ENCODE results near the gene YBEY. TPM values are rescaled to one million over a fixed set of nuclear protein-coding genes. Genes with fewer than 3 reads are reported as not detected.

Gene YBEY
- total and polyA plus RNA-seq, 12 donors: 4.0 to 46.0 (median 16.5) TPM

DNA sequence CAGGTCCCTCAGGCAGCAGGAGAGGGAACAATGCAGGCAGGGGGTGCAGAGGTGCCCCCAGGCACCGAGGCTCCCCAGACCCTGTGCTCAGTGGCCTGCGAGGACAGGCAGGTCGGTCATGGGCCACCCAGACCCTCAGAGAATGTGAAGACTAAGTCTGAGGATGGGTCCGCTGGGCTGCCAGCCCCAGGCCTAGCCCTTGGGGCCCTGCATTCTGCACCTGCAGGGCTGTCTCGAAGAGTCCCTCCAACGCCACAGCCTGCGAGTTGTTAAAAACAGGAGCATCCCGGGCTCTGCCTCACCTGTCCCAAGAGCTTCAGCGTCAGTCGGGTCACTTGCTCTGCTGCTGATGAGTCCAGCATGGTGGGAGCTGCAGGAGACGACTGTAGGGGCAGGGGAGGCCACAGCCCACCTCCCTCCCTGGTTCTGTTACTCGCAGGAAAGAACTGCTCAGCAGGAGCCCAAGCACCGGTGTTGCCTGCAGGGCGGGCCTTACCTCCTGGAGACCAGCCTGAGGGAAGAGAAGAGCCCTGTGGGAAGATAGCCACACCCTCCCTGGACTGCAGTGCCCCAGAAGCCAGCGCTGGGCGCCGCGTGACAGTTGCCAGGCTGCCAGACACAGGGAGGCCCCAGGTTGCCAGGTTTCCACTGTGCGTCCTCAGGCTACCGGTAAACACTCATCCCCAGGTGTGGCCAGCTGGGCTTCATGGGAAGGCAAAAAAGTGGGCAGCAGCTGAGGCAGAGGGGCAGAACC, 31.7 kb downstream of the YBEY start:
- no peak overlapping the region for H3K27ac ChIP-seq
- no peaks in the 10 kb centered on the region for H3K27me3 ChIP-seq
- no peaks in the 10 kb centered on the region for H3K36me3 ChIP-seq (replicated peaks in 1 of 2)
- intact Hi-C loops (cut with DNase I): no loop called here
- H3K4me3 ChIP-seq: no peak overlapping the region
- no peaks in the 10 kb centered on the region for H3K9me3 ChIP-seq (replicated peaks in 1 of 3)
- WGBS, 4 donors: 85 to 92% (median 90%) methylated on average over 9 to 20 of the region's 20 CpGs; no CpG with 5 or more reads in 1 of the 4 donors
- no peak for TF ChIP-seq POLR2A (IDR thresholded peaks at IDR 0.05)
- TF ChIP-seq, protein P1, sequence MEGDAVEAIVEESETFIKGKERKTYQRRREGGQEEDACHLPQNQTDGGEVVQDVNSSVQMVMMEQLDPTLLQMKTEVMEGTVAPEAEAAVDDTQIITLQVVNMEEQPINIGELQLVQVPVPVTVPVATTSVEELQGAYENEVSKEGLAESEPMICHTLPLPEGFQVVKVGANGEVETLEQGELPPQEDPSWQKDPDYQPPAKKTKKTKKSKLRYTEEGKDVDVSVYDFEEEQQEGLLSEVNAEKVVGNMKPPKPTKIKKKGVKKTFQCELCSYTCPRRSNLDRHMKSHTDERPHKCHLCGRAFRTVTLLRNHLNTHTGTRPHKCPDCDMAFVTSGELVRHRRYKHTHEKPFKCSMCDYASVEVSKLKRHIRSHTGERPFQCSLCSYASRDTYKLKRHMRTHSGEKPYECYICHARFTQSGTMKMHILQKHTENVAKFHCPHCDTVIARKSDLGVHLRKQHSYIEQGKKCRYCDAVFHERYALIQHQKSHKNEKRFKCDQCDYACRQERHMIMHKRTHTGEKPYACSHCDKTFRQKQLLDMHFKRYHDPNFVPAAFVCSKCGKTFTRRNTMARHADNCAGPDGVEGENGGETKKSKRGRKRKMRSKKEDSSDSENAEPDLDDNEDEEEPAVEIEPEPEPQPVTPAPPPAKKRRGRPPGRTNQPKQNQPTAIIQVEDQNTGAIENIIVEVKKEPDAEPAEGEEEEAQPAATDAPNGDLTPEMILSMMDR (IDR thresholded peaks at IDR 0.05): no peak
- peak in 1 of 7 donors; percentile 83 for DNase-seq
- H3K4me1 ChIP-seq (replicated peaks in 1 of 2): peaks cover 6 to 9% of the 10 kb centered on the region in 2 donors

DNA sequence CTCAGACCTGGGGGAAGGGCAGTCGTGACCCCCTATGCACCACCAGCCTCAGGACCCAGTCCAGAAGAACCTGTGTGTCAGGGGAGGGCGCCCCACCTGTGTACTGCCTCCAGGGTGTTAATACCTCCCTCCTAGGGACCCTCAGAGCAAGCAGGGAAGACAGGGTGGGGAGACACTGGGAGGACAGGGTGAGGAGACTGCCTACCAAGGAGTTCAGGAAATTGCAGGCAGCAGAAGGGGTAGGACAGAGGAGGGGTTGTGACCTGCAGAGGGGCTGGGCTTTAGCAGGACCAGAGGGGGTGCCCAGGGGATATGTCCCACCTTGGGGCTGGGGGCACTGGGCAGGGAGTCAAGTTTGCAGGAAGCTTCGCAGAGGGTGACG, 32.3 kb downstream of the YBEY start:
- intact Hi-C loops (cut with DNase I): no loop called here
- Histone ChIP-seq H3K36me3 (replicated peaks in 1 of 2) (no peaks in the 10 kb centered on the region), H3K4me1 (replicated peaks in 1 of 2) (peaks cover 10 to 15% of the 10 kb centered on the region in 2 donors), H3K27me3 (no peaks in the 10 kb centered on the region), H3K9me3 (replicated peaks in 1 of 3) (no peaks in the 10 kb centered on the region), H3K4me3 (no peak overlapping the region), H3K27ac (no peak overlapping the region)
- 72 to 91% (median 90%) methylated on average over 4 of the region's 4 CpGs for WGBS, 4 donors
- no peak for TF ChIP-seq POLR2A (IDR thresholded peaks at IDR 0.05)
- TF ChIP-seq, protein P1 (IDR thresholded peaks at IDR 0.05): no peak
- no peak for DNase-seq

DNA sequence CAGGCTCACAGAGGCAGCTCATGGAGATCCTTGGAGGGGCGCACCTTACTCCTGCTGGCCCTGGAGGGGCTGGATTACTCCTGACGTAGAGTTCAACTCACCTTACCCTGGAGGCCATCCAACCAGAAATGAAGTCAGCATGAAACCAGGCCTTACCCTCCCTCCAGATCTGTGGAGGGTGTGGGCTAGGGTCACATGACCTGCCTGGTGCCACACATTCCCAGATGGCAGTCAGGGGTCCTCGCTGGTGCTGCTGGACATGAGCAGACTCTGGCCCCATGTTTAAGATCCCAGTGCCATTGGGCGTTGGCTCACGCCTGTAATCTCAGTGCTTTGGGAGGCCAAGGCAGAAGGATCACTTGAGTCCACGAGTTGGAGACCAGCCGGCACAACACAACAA, 33.0 kb downstream of the YBEY start:
- Histone ChIP-seq H3K27me3 (no peaks in the 10 kb centered on the region), H3K4me1 (replicated peaks in 1 of 2) (peaks cover 10 to 16% of the 10 kb centered on the region in 2 donors), H3K27ac (no peak overlapping the region), H3K4me3 (no peak overlapping the region), H3K36me3 (replicated peaks in 1 of 2) (no peaks in the 10 kb centered on the region), H3K9me3 (replicated peaks in 1 of 3) (no peaks in the 10 kb centered on the region)
- intact Hi-C loops (cut with DNase I): no loop called here
- TF ChIP-seq, protein P1 (IDR thresholded peaks at IDR 0.05): no peak
- TF ChIP-seq POLR2A (IDR thresholded peaks at IDR 0.05): no peak
- 94 to 98% (median 96%) methylated on average over 6 to 7 of the region's 7 CpGs for whole genome bisulfite sequencing, 4 donors
- DNase-seq: no peak

DNA sequence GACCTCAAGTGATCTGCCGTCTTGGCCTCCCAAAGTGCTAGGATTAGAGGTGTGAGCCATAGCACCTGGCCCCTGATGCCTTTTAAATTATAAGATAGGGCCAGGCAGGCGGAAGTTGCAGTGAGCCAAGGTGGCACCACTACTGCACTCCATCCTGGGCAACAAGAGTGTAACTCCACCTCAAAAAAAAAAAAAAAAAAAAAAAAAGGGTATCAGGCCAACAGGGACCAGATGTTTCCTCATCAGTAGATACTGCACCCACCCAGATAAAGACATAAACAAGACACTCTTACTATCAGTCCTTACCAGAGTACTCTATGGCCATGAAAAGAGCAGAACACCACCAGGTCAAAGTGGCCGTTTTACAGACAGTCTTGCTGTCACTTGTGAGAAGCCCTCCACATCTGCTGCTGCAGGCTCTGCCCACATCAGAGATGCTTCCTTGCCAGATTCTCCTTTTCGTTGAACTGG, 34.2 kb downstream of the YBEY start:
- H3K36me3 ChIP-seq (replicated peaks in 1 of 2): no peaks in the 10 kb centered on the region
- WGBS, 4 donors: 72 to 79% (median 74%) methylated on average over 4 of the region's 4 CpGs
- intact Hi-C loops (cut with DNase I): no loop called here

More for the DNA sequence above, 34.2 kb downstream of the YBEY start:
- Histone ChIP-seq H3K4me1 (replicated peaks in 1 of 2) (peaks cover 10 to 18% of the 10 kb centered on the region in 2 donors), H3K9me3 (replicated peaks in 1 of 3) (no peaks in the 10 kb centered on the region), H3K4me3 (no peak overlapping the region), H3K27me3 (no peaks in the 10 kb centered on the region), H3K27ac (no peak overlapping the region)
- DNase-seq: no peak
- TF ChIP-seq, protein P1 (IDR thresholded peaks at IDR 0.05): no peak
- TF ChIP-seq POLR2A (IDR thresholded peaks at IDR 0.05): no peak
